Trophoblast cell (in vitro differentiated cells and primary cell): Measurements from ENCODE around the gene FRY.

Experiments
- DNase-seq, 2 donors: peaks; one replicate each; pipeline ENCODE4 v3.0.0-alpha.2; 2016
- H2AFZ ChIP-seq: 2 replicates; pipeline ENCODE4 v1.6.1; 2013; ENCODE audit warnings: low read length, moderate library complexity, mild to moderate bottlenecking; ENCODE audit not compliant: insufficient read depth, poor library complexity
- H2AK5ac ChIP-seq: 2 replicates; pipeline ENCODE4 v1.6.1; 2013; ENCODE audit warnings: mild to moderate bottlenecking, low read length
- H2BK120ac ChIP-seq: 2 replicates; pipeline ENCODE4 v1.6.1; 2013; ENCODE audit warnings: low read length, mild to moderate bottlenecking, moderate library complexity; ENCODE audit not compliant: insufficient read depth, poor library complexity
- H2BK12ac ChIP-seq: 2 replicates; pipeline ENCODE4 v1.6.1; 2013; ENCODE audit warnings: mild to moderate bottlenecking, low read length, moderate library complexity
- H2BK5ac ChIP-seq: 2 replicates; pipeline ENCODE4 v1.6.1; 2013; ENCODE audit warnings: low read length, low read depth, moderate library complexity, mild to moderate bottlenecking; ENCODE audit not compliant: poor library complexity
- H3K14ac ChIP-seq: 2 replicates; pipeline ENCODE4 v1.6.1; 2013; ENCODE audit warnings: mild to moderate bottlenecking, low read length
- H3K18ac ChIP-seq: 2 replicates; pipeline ENCODE4 v1.6.1; 2013; ENCODE audit warnings: mild to moderate bottlenecking, low read length
- H3K23ac ChIP-seq: 2 replicates; pipeline ENCODE4 v1.6.1; 2013; ENCODE audit warnings: low read length
- H3K27ac ChIP-seq: 2 replicates; pipeline ENCODE4 v1.5.1; 2013; ENCODE audit warnings: low read depth, mild to moderate bottlenecking, inconsistent platforms, low read length, moderate library complexity
- H3K27me3 ChIP-seq: 2 replicates; pipeline ENCODE4 v1.6.1; 2013; ENCODE audit warnings: inconsistent platforms, mild to moderate bottlenecking, low read length, moderate library complexity; ENCODE audit not compliant: insufficient read depth
- H3K36me3 ChIP-seq, 2 experiments: 1 replicate in 1 of 2; 2 replicates in 1 of 2; pipeline ENCODE4 v1.6.1; 2013; ENCODE audit warnings: low read length in 2 of 2, mild to moderate bottlenecking in 2 of 2, moderate library complexity in 1 of 2; ENCODE audit not compliant: insufficient read depth in 2 of 2, control insufficient read depth in 1 of 2
- H3K4ac ChIP-seq: 2 replicates; pipeline ENCODE4 v1.6.1; 2013; ENCODE audit warnings: low read depth, mild to moderate bottlenecking, low read length, moderate library complexity
- H3K4me1 ChIP-seq, 2 experiments: 1 replicate in 1 of 2; 2 replicates in 1 of 2; pipeline ENCODE4 v1.6.1; 2013; ENCODE audit warnings: low read length in 2 of 2, mild to moderate bottlenecking in 2 of 2, moderate library complexity in 1 of 2; ENCODE audit not compliant: insufficient read depth in 2 of 2, control insufficient read depth in 1 of 2
- H3K4me2 ChIP-seq: 2 replicates; pipeline ENCODE4 v1.6.1; 2013; ENCODE audit warnings: inconsistent platforms, mild to moderate bottlenecking, low read length, moderate library complexity
- H3K4me3 ChIP-seq: 2 replicates; pipeline ENCODE4 v1.5.1; 2013; ENCODE audit warnings: mild to moderate bottlenecking, low read depth, low read length, inconsistent platforms
- H3K79me1 ChIP-seq: one replicate; pipeline ENCODE4 v1.6.1; 2013; ENCODE audit warnings: low read length
- H3K79me2 ChIP-seq: 2 replicates; pipeline ENCODE4 v1.6.1; 2013; ENCODE audit warnings: low read length, mild to moderate bottlenecking; ENCODE audit not compliant: control insufficient read depth, insufficient read depth, poor library complexity
- H3K9ac ChIP-seq: 2 replicates; pipeline ENCODE4 v1.6.1; 2013; ENCODE audit warnings: mild to moderate bottlenecking, low read length
- H3K9me3 ChIP-seq: 2 replicates; pipeline ENCODE4 v1.6.1; 2013; ENCODE audit warnings: low read depth, mild to moderate bottlenecking, control low read depth, inconsistent platforms, low read length; ENCODE audit not compliant: insufficient read depth
- H4K12ac ChIP-seq: 2 replicates; pipeline ENCODE4 v1.6.1; 2013; ENCODE audit warnings: low read depth, mild to moderate bottlenecking, low read length, moderate library complexity
- H4K8ac ChIP-seq: 2 replicates; pipeline ENCODE4 v1.6.1; 2013; ENCODE audit warnings: low read depth, mild to moderate bottlenecking, low read length, moderate library complexity
- H4K91ac ChIP-seq: one replicate; pipeline ENCODE4 v1.6.1; 2013; ENCODE audit warnings: low read depth, mild to moderate bottlenecking, low read length, moderate library complexity
- WGBS: extraction: QIAGEN DNeasy Blood & Tissue Kit; methylation state at CpG from one replicate; pipeline ENCODE4 v1.1.7; 2013; ENCODE audit warnings: missing lambda C conversion rate; ENCODE audit not compliant: insufficient read length, insufficient coverage; ENCODE audit errors: extremely low coverage; 5-methylcytosine and 5-hydroxymethylcytosine counted together

Gene FRY

GRCh38 chr13:32203736-32204135 lies 172.2 kb downstream of the FRY start:
- H4K91ac ChIP-seq = no peak overlapping the region

GRCh38 chr13:32205431-32206096 lies 174.0 kb downstream of the FRY start:
- H3K79me1 ChIP-seq = no peaks in the 10 kb centered on the region
- H3K4ac ChIP-seq = no peak overlapping the region
- H3K9me3 ChIP-seq = no peaks in the 10 kb centered on the region
- no peak overlapping the region for H2AK5ac ChIP-seq
- H2BK12ac ChIP-seq = no peak overlapping the region
- no peak overlapping the region for H2AFZ ChIP-seq
- no peak overlapping the region for H2BK120ac ChIP-seq
- H4K12ac ChIP-seq = no peak overlapping the region
- peaks cover 0 to 5% of the 10 kb centered on the region in 2 experiments for H3K4me1 ChIP-seq
- no peak overlapping the region for H3K4me2 ChIP-seq
- no peaks in the 10 kb centered on the region for H3K79me2 ChIP-seq
- no peak overlapping the region for H3K18ac ChIP-seq
- H3K9ac ChIP-seq = no peak overlapping the region
- no peaks in the 10 kb centered on the region for H3K36me3 ChIP-seq
- H4K91ac ChIP-seq = no peak overlapping the region
- no peak overlapping the region for H2BK5ac ChIP-seq
- no CpG with 5 or more reads among the region's 4 CpGs for whole genome bisulfite sequencing
- no peak overlapping the region for H4K8ac ChIP-seq
- no peak overlapping the region for H3K23ac ChIP-seq
- H3K14ac ChIP-seq = no peak overlapping the region
- no peak overlapping the region for H3K4me3 ChIP-seq
- no peak overlapping the region for H3K27ac ChIP-seq
- H3K27me3 ChIP-seq = no peaks in the 10 kb centered on the region
- DNase-seq = no peak

More at GRCh38 chr13:32203736-32204135, 172.2 kb downstream of the FRY start:
- Histone ChIP-seq H3K4me2 (no peak overlapping the region), H3K18ac (no peak overlapping the region), H3K9me3 (no peaks in the 10 kb centered on the region), H4K8ac (no peak overlapping the region), H2AFZ (no peak overlapping the region), H2BK120ac (no peak overlapping the region), H3K36me3 (no peaks in the 10 kb centered on the region), H4K12ac (no peak overlapping the region), H2BK12ac (no peak overlapping the region), H3K4me3 (no peak overlapping the region), H3K9ac (no peak overlapping the region), H2BK5ac (no peak overlapping the region), H3K27ac (no peak overlapping the region), H3K79me1 (no peaks in the 10 kb centered on the region), H3K14ac (no peak overlapping the region), H3K79me2 (no peaks in the 10 kb centered on the region), H3K4me1 (peaks cover 0 to under 1% of the 10 kb centered on the region in 2 experiments), H3K27me3 (no peaks in the 10 kb centered on the region), H3K23ac (no peak overlapping the region), H2AK5ac (no peak overlapping the region), H3K4ac (no peak overlapping the region)
- WGBS = no CpG with 5 or more reads among the region's 1 CpG
- no peak for DNase-seq

- no peak overlapping the region for H3K9ac ChIP-seq
- H4K91ac ChIP-seq = no peak overlapping the region
- H3K14ac ChIP-seq = no peak overlapping the region
- H3K18ac ChIP-seq = no peak overlapping the region
- no peaks in the 10 kb centered on the region for H3K27me3 ChIP-seq
- H4K8ac ChIP-seq = no peak overlapping the region
- no peak overlapping the region for H3K4ac ChIP-seq
- no peak overlapping the region for H3K4me2 ChIP-seq
- H3K9me3 ChIP-seq = no peaks in the 10 kb centered on the region
- no peak overlapping the region for H2BK12ac ChIP-seq
- H3K27ac ChIP-seq = no peak overlapping the region
- H3K4me3 ChIP-seq = no peak overlapping the region
- no peaks in the 10 kb centered on the region for H3K79me2 ChIP-seq
- no peak overlapping the region for H2AFZ ChIP-seq
- H3K36me3 ChIP-seq = no peaks in the 10 kb centered on the region
- no peak overlapping the region for H3K23ac ChIP-seq
- no peak overlapping the region for H4K12ac ChIP-seq
- H3K79me1 ChIP-seq = no peaks in the 10 kb centered on the region
- whole genome bisulfite sequencing = no CpG with 5 or more reads among the region's 5 CpGs
- H3K4me1 ChIP-seq = peaks cover 0 to 5% of the 10 kb centered on the region in 2 experiments
- no peak for DNase-seq
- no peak overlapping the region for H2BK5ac ChIP-seq
- no peak overlapping the region for H2BK120ac ChIP-seq
- H2AK5ac ChIP-seq = no peak overlapping the region
Observed at GRCh38 chr13:32206097-32206740, 174.6 kb downstream of the FRY start.

- no peak overlapping the region for H4K12ac ChIP-seq
- no peak overlapping the region for H3K27ac ChIP-seq
- peak; percentile 87 to 96 for DNase-seq
- no peak overlapping the region for H2AK5ac ChIP-seq
- H3K9me3 ChIP-seq = no peaks in the 10 kb centered on the region
- no peak overlapping the region for H3K14ac ChIP-seq
- H2BK12ac ChIP-seq = no peak overlapping the region
- no peak overlapping the region for H2AFZ ChIP-seq
- H4K8ac ChIP-seq = no peak overlapping the region
- no peaks in the 10 kb centered on the region for H3K36me3 ChIP-seq
- H3K4me2 ChIP-seq = no peak overlapping the region
- H3K4me1 ChIP-seq = peaks cover 0 to 7% of the 10 kb centered on the region in 2 experiments
- H3K79me1 ChIP-seq = no peaks in the 10 kb centered on the region
- no peaks in the 10 kb centered on the region for H3K27me3 ChIP-seq
- no CpG with 5 or more reads among the region's 13 CpGs for WGBS
- H2BK120ac ChIP-seq = no peak overlapping the region
- no peak overlapping the region for H3K9ac ChIP-seq
- H3K23ac ChIP-seq = no peak overlapping the region
- H3K79me2 ChIP-seq = no peaks in the 10 kb centered on the region
- no peak overlapping the region for H3K4ac ChIP-seq
- H3K18ac ChIP-seq = no peak overlapping the region
- H2BK5ac ChIP-seq = no peak overlapping the region
- no peak overlapping the region for H4K91ac ChIP-seq
- no peak overlapping the region for H3K4me3 ChIP-seq
Observed at GRCh38 chr13:32208860-32209259, 177.3 kb downstream of the FRY start.
